H4 (cell line): ENCODE results near the gene BECN2. TPM values are rescaled to one million over a fixed set of nuclear protein-coding genes. Genes with fewer than 3 reads are reported as not detected.

Experiments
- DNase-seq: peaks from one replicate; pipeline ENCODE4 v3.0.0-alpha.2; 2015; ENCODE audit warnings: low spot score
- total RNA-seq: library from RNA; depleted of rRNA; stranded (reverse); fragments of >200 nt; shearing (Covaris generic); gene quantifications from 2 replicates; pipeline ENCODE4 v1.2.3, GENCODE V29; 2014; rRNA removed

BECN2 gene
- not detected in 2 replicates for total RNA-seq

GRCh38 chr1:241957692-241958494, at the start of gene BECN2:
TSS of gene BECN2 (plus strand) at chr1:241957767. CDS start at chr1:241957767, 0 bp downstream.
- DNase-seq = no peak

GRCh38 chr1:241916196-241916595, 41.4 kb upstream of the BECN2 start:
- no peak for DNase-seq

- no peak for DNase-seq
These were observed 40.1 kb upstream of the BECN2 start for GRCh38 chr1:241917487-241917886.

- peak; percentile 14 for DNase-seq
These were observed 38.7 kb upstream of the BECN2 start for GRCh38 chr1:241918879-241919278.

GRCh38 chr1:241924080-241924808, 33.3 kb upstream of the BECN2 start:
- DNase-seq = no peak

- no peak for DNase-seq
These were observed 31.4 kb upstream of the BECN2 start for GRCh38 chr1:241926141-241926540.

- DNase-seq = no peak
These were observed 30.2 kb upstream of the BECN2 start for GRCh38 chr1:241927321-241927720.

- no peak for DNase-seq
These were observed 24.7 kb upstream of the BECN2 start for GRCh38 chr1:241932845-241933244.

GRCh38 chr1:241934201-241934848, 23.2 kb upstream of the BECN2 start:
- peak; percentile 75 for DNase-seq

GRCh38 chr1:241934866-241935265, 22.7 kb upstream of the BECN2 start:
- no peak for DNase-seq

GRCh38 chr1:241939798-241940197, 17.8 kb upstream of the BECN2 start:
- no peak for DNase-seq

- DNase-seq = no peak
These were observed 14.8 kb upstream of the BECN2 start for GRCh38 chr1:241942738-241943137.

- DNase-seq = no peak
These were observed 13.3 kb upstream of the BECN2 start for GRCh38 chr1:241944300-241944699.

- no peak for DNase-seq
These were observed 10.2 kb upstream of the BECN2 start for GRCh38 chr1:241947354-241947753.

GRCh38 chr1:241950390-241950789, 7.2 kb upstream of the BECN2 start:
- DNase-seq = no peak

GRCh38 chr1:241962153-241962552, 4.6 kb downstream of the BECN2 start:
- DNase-seq = no peak

GRCh38 chr1:241963722-241964121, 6.2 kb downstream of the BECN2 start:
- no peak for DNase-seq

GRCh38 chr1:241964550-241965282, 7.1 kb downstream of the BECN2 start:
- peak; percentile 55 for DNase-seq

GRCh38 chr1:241968611-241969010, 11.0 kb downstream of the BECN2 start:
- no peak for DNase-seq

- DNase-seq = peak; percentile 38
These were observed 15.3 kb downstream of the BECN2 start for GRCh38 chr1:241972703-241973369.

- DNase-seq = no peak
These were observed 18.7 kb downstream of the BECN2 start for GRCh38 chr1:241976229-241976628.
